ENCODE measurements around the gene GLIS1.

- TF ChIP-seq CTCF (IDR thresholded peaks at IDR 0.05), result no peak
- no peak for TF ChIP-seq POLR2A (IDR thresholded peaks at IDR 0.05)
Observed at GRCh38 chr1:53467391-53467790, 271.6 kb downstream of the GLIS1 start.

Data from lower leg skin (tissue), 3 donors.